HEK293 (cell line): ENCODE results near the gene EXT2.

Experiments
- BCL11A ChIP-seq: fragments of 450-650 bp; formaldehyde crosslinking; IDR thresholded peaks from 2 replicates; pipeline ENCODE4 v1.5.1; 2016; ENCODE audit warnings: low read depth, missing biosample characterization, missing genetic modification characterization
- CTCF ChIP-seq: fragments of 450-650 bp; formaldehyde crosslinking; IDR thresholded peaks from 2 replicates; pipeline ENCODE4 v1.5.1; 2016; ENCODE audit warnings: missing biosample characterization, missing genetic modification characterization
- GLI4 ChIP-seq: fragments of 450-650 bp; formaldehyde crosslinking; IDR thresholded peaks from 2 replicates; pipeline ENCODE4 v1.5.1; 2016; ENCODE audit warnings: missing biosample characterization, missing genetic modification characterization
- HIC1 ChIP-seq: fragments of 450-650 bp; formaldehyde crosslinking; IDR thresholded peaks from 2 replicates; pipeline ENCODE4 v1.5.1; 2016; ENCODE audit warnings: missing biosample characterization, missing genetic modification characterization
- PBX3 ChIP-seq: sonication (generic); formaldehyde crosslinking; IDR thresholded peaks from 2 replicates; pipeline ENCODE4 v1.8.1; 2022; ENCODE audit warnings: mild to moderate bottlenecking, moderate library complexity, missing genetic modification reagents
- PRDM10 ChIP-seq: fragments of 450-650 bp; formaldehyde crosslinking; IDR thresholded peaks from 2 replicates; pipeline ENCODE4 v1.5.1; 2016; ENCODE audit warnings: missing biosample characterization, missing genetic modification characterization
- REPIN1 ChIP-seq: fragments of 450-650 bp; formaldehyde crosslinking; IDR thresholded peaks from 2 replicates; pipeline ENCODE4 v1.5.1; 2017; ENCODE audit warnings: missing biosample characterization, missing genetic modification characterization, low read depth
- ZFP41 ChIP-seq: fragments of 450-650 bp; formaldehyde crosslinking; IDR thresholded peaks from 2 replicates; pipeline ENCODE4 v1.5.1; 2016; ENCODE audit warnings: missing biosample characterization, missing genetic modification characterization, borderline replicate concordance
- ZNF146 ChIP-seq: fragments of 450-650 bp; formaldehyde crosslinking; IDR thresholded peaks from 2 replicates; pipeline ENCODE4 v1.5.1; 2016; ENCODE audit warnings: missing biosample characterization, missing genetic modification characterization
- ZNF24 ChIP-seq: fragments of 450-650 bp; formaldehyde crosslinking; IDR thresholded peaks from 2 replicates; pipeline ENCODE4 v1.5.1; 2016; ENCODE audit warnings: missing biosample characterization, missing genetic modification characterization
- ZNF280D ChIP-seq: fragments of 450-650 bp; formaldehyde crosslinking; IDR thresholded peaks from 2 replicates; pipeline ENCODE4 v1.5.1; 2016; ENCODE audit warnings: missing biosample characterization, missing genetic modification characterization
- ZNF433 ChIP-seq: fragments of 450-650 bp; formaldehyde crosslinking; IDR thresholded peaks from 2 replicates; pipeline ENCODE4 v1.5.1; 2016; ENCODE audit warnings: missing biosample characterization, missing genetic modification characterization, low read depth
- ZNF501 ChIP-seq: fragments of 450-650 bp; formaldehyde crosslinking; IDR thresholded peaks from 2 replicates; pipeline ENCODE4 v1.5.1; 2016; ENCODE audit warnings: missing biosample characterization, missing genetic modification characterization

GRCh38 chr11:44281151-44281550 is 185.7 kb downstream of the EXT2 start:
- TF ChIP-seq ZNF433 (tag by site-specific recombination), result no peak
- no peak for TF ChIP-seq GLI4
- no peak for TF ChIP-seq CTCF
- no peak for TF ChIP-seq ZNF146 (tag by site-specific recombination)
- no peak for TF ChIP-seq ZNF501 (tag by site-specific recombination)
- TF ChIP-seq PBX3 (CRISPR knock-in tag), result no peak
- TF ChIP-seq BCL11A (tag by site-specific recombination), result no peak
- TF ChIP-seq ZFP41 (tag by site-specific recombination), result no peak
- TF ChIP-seq ZNF24 (tag by site-specific recombination), result no peak
- TF ChIP-seq ZNF280D (tag by site-specific recombination), result no peak
- no peak for TF ChIP-seq REPIN1 (tag by site-specific recombination)
- no peak for TF ChIP-seq PRDM10 (tag by site-specific recombination)
- no peak for TF ChIP-seq HIC1 (tag by site-specific recombination)
